IPS DF 6.9 (cell line): ENCODE measurements around the gene USP50.
"Not testable (repeated sequence)": the region's sequence is repeated elsewhere in the genome, so short reads cannot be mapped to it uniquely, and the experiment has no call there.

Experiments used
- DNase-seq: peaks from one replicate; pipeline ENCODE4 v3.0.0-alpha.2; 2013; ENCODE audit warnings: low read depth, low spot score
- H3K27ac ChIP-seq: one replicate; pipeline ENCODE4 v1.5.1; 2013; ENCODE audit warnings: low read length, control low read depth
- H3K27me3 ChIP-seq: 2 replicates; pipeline ENCODE4 v1.6.1; 2013; ENCODE audit warnings: mild to moderate bottlenecking, low read length; ENCODE audit not compliant: control insufficient read depth, insufficient read depth
- H3K36me3 ChIP-seq: 2 replicates; pipeline ENCODE4 v1.6.1; 2013; ENCODE audit warnings: low read length; ENCODE audit not compliant: control insufficient read depth, insufficient read depth
- H3K4me1 ChIP-seq: 2 replicates; pipeline ENCODE4 v1.6.1; 2013; ENCODE audit warnings: low read length; ENCODE audit not compliant: control insufficient read depth, insufficient read depth
- H3K4me3 ChIP-seq: 2 replicates; pipeline ENCODE4 v1.5.1; 2013; ENCODE audit warnings: mild to moderate bottlenecking, low read length
- H3K9me3 ChIP-seq: 2 replicates; pipeline ENCODE4 v1.6.1; 2013; ENCODE audit warnings: low read length, inconsistent platforms; ENCODE audit not compliant: control insufficient read depth, insufficient read depth
- WGBS: extraction: QIAGEN DNeasy Blood & Tissue Kit; methylation state at CpG from one replicate; pipeline ENCODE4 v1.1.7; 2013; ENCODE audit warnings: mixed read lengths, missing lambda C conversion rate; ENCODE audit not compliant: insufficient read length, insufficient coverage; 5-methylcytosine and 5-hydroxymethylcytosine counted together

USP50 gene

GRCh38 chr15:50546566-50546965 is at the start of gene USP50:
Gene USP50, minus strand, starts transcription at chr15:50546666. Its CDS starts 141 bp downstream, at chr15:50546525.
- no peaks in the 10 kb centered on the region for H3K9me3 ChIP-seq
- WGBS: no CpG with 5 or more reads among the region's 5 CpGs
- H3K4me1 ChIP-seq: peaks cover 2% of the 10 kb centered on the region; the same call in 1 of the 2 replicates

DNA sequence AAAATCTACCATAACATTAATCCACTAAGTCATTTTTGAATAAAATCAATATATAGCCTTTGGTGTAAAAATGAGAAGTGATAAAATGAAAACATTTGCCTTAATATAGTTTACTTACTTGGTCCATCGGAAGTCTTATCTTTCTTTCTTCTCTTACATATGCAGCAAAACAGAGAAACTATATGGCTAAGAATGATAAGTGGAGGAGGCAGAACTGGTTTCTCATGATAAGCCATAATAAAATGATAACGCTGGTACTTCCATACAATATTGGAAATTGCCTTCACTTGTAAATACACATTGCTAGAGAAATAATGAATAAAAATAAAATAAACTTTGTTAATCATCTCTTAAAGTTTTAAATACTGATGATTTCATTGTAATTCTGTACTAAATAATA is 47.8 kb upstream of the USP50 start:
- H3K4me1 ChIP-seq: no peaks in the 10 kb centered on the region
- no peaks in the 10 kb centered on the region for H3K27me3 ChIP-seq
- no peaks in the 10 kb centered on the region for H3K9me3 ChIP-seq
- DNase-seq: no peak
- no peak overlapping the region for H3K4me3 ChIP-seq
- H3K36me3 ChIP-seq: peaks cover 3% of the 10 kb centered on the region; the same call in 1 of the 2 replicates
- H3K27ac ChIP-seq: no peak overlapping the region
- no CpG with 5 or more reads among the region's 2 CpGs for WGBS

More at GRCh38 chr15:50546566-50546965, at the start of gene USP50:
- no peak for DNase-seq
- no peak within 1 kb of the TSS for H3K4me3 ChIP-seq
- H3K36me3 ChIP-seq: no peaks in the 10 kb centered on the region
- no peaks in the 10 kb centered on the region for H3K27me3 ChIP-seq
- no peak within 1 kb of the TSS for H3K27ac ChIP-seq

DNA sequence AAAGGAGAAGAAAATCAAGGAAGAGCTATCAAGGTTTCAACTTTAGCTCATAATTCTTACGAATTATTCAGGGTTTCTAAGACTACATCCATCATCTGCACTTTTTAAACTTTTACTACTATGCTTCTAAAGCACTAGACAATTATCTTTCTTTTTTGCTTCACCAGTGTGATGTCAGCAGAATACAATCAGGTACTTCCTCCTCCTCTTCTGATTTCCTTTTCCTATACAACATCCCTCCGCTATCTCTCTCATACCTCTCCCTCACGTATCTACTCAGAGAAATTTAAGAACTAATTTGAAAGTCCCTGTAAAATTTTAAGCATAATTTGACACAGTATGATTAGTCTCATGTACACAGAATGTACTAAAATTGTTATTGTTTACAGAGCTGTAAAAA is 47.3 kb upstream of the USP50 start:
- H3K4me1 ChIP-seq: no peaks in the 10 kb centered on the region
- WGBS: 100% methylated on average over 2 of the region's 3 CpGs
- H3K27ac ChIP-seq: no peak overlapping the region
- no peak overlapping the region for H3K4me3 ChIP-seq
- H3K9me3 ChIP-seq: no peaks in the 10 kb centered on the region
- H3K36me3 ChIP-seq: peaks cover 3% of the 10 kb centered on the region; the same call in 1 of the 2 replicates
- DNase-seq: no peak
- H3K27me3 ChIP-seq: no peaks in the 10 kb centered on the region

GRCh38 chr15:50590288-50590687 is 43.8 kb upstream of the USP50 start:
- no peak for DNase-seq
- Histone ChIP-seq H3K27me3 (no peaks in the 10 kb centered on the region), H3K36me3 (peaks cover 3% of the 10 kb centered on the region; the same call in 1 of the 2 replicates), H3K4me1 (no peaks in the 10 kb centered on the region), H3K27ac (no peak overlapping the region), H3K9me3 (no peaks in the 10 kb centered on the region), H3K4me3 (no peak overlapping the region)
- WGBS: no CpG with 5 or more reads among the region's 1 CpG

GRCh38 chr15:50577492-50577891 is 31.0 kb upstream of the USP50 start:
- Histone ChIP-seq H3K9me3 (no peaks in the 10 kb centered on the region), H3K4me1 (no peaks in the 10 kb centered on the region), H3K27ac (no peak overlapping the region), H3K27me3 (no peaks in the 10 kb centered on the region), H3K36me3 (no peaks in the 10 kb centered on the region; the same call in 1 of the 2 replicates), H3K4me3 (no peak overlapping the region)
- WGBS: no CpG with 5 or more reads among the region's 2 CpGs
- DNase-seq: no peak

DNA sequence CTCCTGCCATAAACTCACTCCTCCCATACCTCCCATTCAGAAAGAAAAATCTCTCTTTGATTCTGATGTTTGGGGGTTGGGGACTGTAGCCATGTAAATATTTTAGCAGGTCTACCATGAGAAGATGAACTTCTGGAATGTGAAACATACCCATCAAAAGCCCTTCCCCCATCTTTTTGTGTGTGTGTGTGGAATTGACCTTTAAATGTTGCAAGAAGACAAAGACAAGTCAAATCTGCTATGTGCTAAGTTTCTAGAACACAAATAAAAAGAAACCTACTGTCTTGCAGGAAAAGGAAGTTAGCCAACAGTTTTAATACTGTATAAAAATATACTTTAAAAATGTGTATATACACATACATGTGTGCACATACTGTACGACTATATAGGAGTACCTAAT is 29.7 kb upstream of the USP50 start:
- Histone ChIP-seq H3K4me1 (no peaks in the 10 kb centered on the region), H3K9me3 (no peaks in the 10 kb centered on the region), H3K4me3 (no peak overlapping the region), H3K36me3 (no peaks in the 10 kb centered on the region; the same call in 1 of the 2 replicates), H3K27me3 (no peaks in the 10 kb centered on the region), H3K27ac (no peak overlapping the region)
- WGBS: no CpG with 5 or more reads among the region's 1 CpG
- no peak for DNase-seq

- not testable (repeated sequence) for H3K4me1 ChIP-seq, H3K9me3 ChIP-seq, DNase-seq, H3K36me3 ChIP-seq, H3K4me3 ChIP-seq, H3K27ac ChIP-seq, H3K27me3 ChIP-seq
- WGBS: no CpG with 5 or more reads among the region's 5 CpGs
These were observed 27.4 kb upstream of the USP50 start for GRCh38 chr15:50573842-50574241.

DNA sequence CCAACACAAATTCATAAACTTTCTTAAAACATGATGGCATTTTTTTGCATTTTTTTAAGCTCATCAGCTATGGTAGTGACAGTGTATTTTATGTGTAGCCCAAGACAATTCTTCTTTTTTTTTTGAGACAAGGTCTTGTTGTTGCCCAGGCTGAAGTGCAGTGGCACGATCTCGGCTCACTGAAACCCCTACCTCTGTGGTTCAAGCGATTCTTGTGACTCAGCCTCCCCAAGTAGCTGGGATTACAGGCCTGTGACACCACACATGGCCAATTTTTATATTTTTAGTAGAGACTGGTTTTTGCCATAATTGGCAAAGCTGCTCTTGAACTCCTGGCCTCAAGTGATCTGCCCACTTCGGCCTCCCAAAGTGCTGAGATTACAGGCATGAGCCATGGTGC is 17.3 kb upstream of the USP50 start:
- H3K27me3 ChIP-seq: no peaks in the 10 kb centered on the region
- no peaks in the 10 kb centered on the region for H3K4me1 ChIP-seq
- no peak overlapping the region for H3K4me3 ChIP-seq
- no CpG with 5 or more reads among the region's 4 CpGs for WGBS
- H3K36me3 ChIP-seq: no peaks in the 10 kb centered on the region
- DNase-seq: no peak
- H3K27ac ChIP-seq: no peak overlapping the region
- H3K9me3 ChIP-seq: no peaks in the 10 kb centered on the region

- no peak for DNase-seq
- no peak overlapping the region for H3K27ac ChIP-seq
- H3K9me3 ChIP-seq: no peaks in the 10 kb centered on the region
- no peaks in the 10 kb centered on the region for H3K36me3 ChIP-seq
- no CpG with 5 or more reads among the region's 4 CpGs for WGBS
- H3K27me3 ChIP-seq: no peaks in the 10 kb centered on the region
- H3K4me3 ChIP-seq: no peak overlapping the region
- H3K4me1 ChIP-seq: no peaks in the 10 kb centered on the region
These were observed 16.5 kb upstream of the USP50 start for GRCh38 chr15:50562735-50563640.

DNA sequence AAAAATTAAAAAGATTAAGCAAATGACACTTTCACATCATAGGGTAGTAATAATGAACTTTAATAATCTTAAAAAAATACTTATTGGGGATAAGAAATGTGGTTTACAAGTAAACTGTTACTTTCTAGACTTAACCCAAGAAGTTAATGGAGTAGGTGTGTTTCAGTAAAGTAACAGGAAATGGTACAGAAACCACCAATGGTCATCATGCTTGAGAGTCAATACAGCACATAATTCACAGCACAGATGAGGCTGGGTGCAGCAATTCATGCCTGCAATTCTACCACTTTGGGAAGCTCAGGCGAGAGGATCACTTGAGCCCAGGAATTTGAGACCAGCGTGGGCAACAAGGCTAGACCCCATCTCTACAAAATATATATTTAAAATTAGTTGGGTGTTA is 11.5 kb upstream of the USP50 start:
- H3K27ac ChIP-seq: no peak overlapping the region
- no peaks in the 10 kb centered on the region for H3K9me3 ChIP-seq
- DNase-seq: no peak
- no peak overlapping the region for H3K4me3 ChIP-seq
- H3K4me1 ChIP-seq: no peaks in the 10 kb centered on the region
- WGBS: no CpG with 5 or more reads among the region's 2 CpGs
- no peaks in the 10 kb centered on the region for H3K36me3 ChIP-seq
- no peaks in the 10 kb centered on the region for H3K27me3 ChIP-seq
